Measurements from ENCODE around the gene HLA-DQA1. TPM values are rescaled to one million over a fixed set of nuclear protein-coding genes. Genes with fewer than 3 reads are reported as not detected.

The HLA-DQA1 gene
- total and polyA plus RNA-seq, 5 donors from 2014 or later = 4.2 to 86.7 (median 20.3) TPM

GRCh38 chr6:32610682-32611296, 26.4 kb upstream of the HLA-DQA1 start:
- H3K27ac ChIP-seq (ENCODE audit: insufficient read depth, low read length, poor library complexity, severe bottlenecking) = peak overlapping the region; percentile 93
- ATAC-seq (ENCODE audit: low read depth in 2 of 2) = no peak
- peak overlapping the region in 1 of 3 donors; percentile 17 for H3K27ac Mint-ChIP-seq
- H3K4me3 Mint-ChIP-seq = peak overlapping the region in 1 of 4 donors; percentile 5
- peak overlapping the region; percentile 77 for H3K4me3 ChIP-seq (ENCODE audit: low read depth, low read length)
- H3K9me3 Mint-ChIP-seq = peaks cover 0 to 3% (median 0%) of the 10 kb centered on the region in 7 donors
- H3K36me3 Mint-ChIP-seq = no peaks in the 10 kb centered on the region
- H3K36me3 ChIP-seq (ENCODE audit: control insufficient read depth, insufficient read depth, low read length) = no peaks in the 10 kb centered on the region
- DNase-seq = no peak
- H3K4me1 Mint-ChIP-seq = peaks cover 0 to 8% (median 6%) of the 10 kb centered on the region in 4 donors
- no peaks in the 10 kb centered on the region for H3K27me3 ChIP-seq (ENCODE audit: control insufficient read depth, insufficient read depth, low read length)
- H3K27me3 Mint-ChIP-seq = no peaks in the 10 kb centered on the region
- peaks cover 7% of the 10 kb centered on the region for H3K4me1 ChIP-seq (ENCODE audit: control insufficient read depth, insufficient read depth, low read length, poor library complexity, severe bottlenecking)
- H3K9me3 ChIP-seq (ENCODE audit: control insufficient read depth in 2 of 2, low read length in 2 of 2) = no peaks in the 10 kb centered on the region

- H3K4me1 Mint-ChIP-seq = peaks cover 0 to 11% (median 7%) of the 10 kb centered on the region in 4 donors
- no peaks in the 10 kb centered on the region for H3K36me3 Mint-ChIP-seq
- no peak for ATAC-seq (ENCODE audit: low read depth in 2 of 2)
- no peak overlapping the region for H3K4me3 ChIP-seq (ENCODE audit: low read depth, low read length)
- no peaks in the 10 kb centered on the region for H3K27me3 Mint-ChIP-seq
- peak overlapping the region in 1 of 3 donors; percentile 10 for H3K27ac Mint-ChIP-seq
- no peaks in the 10 kb centered on the region for H3K27me3 ChIP-seq (ENCODE audit: control insufficient read depth, insufficient read depth, low read length)
- H3K4me1 ChIP-seq (ENCODE audit: control insufficient read depth, insufficient read depth, low read length, poor library complexity, severe bottlenecking) = peaks cover 7% of the 10 kb centered on the region
- peaks cover 0 to 9% (median 2%) of the 10 kb centered on the region in 7 donors for H3K9me3 Mint-ChIP-seq
- DNase-seq = no peak
- H3K27ac ChIP-seq (ENCODE audit: insufficient read depth, low read length, poor library complexity, severe bottlenecking) = no peak overlapping the region
- H3K4me3 Mint-ChIP-seq = no peak overlapping the region
- no peaks in the 10 kb centered on the region for H3K9me3 ChIP-seq (ENCODE audit: control insufficient read depth in 2 of 2, low read length in 2 of 2)
- H3K36me3 ChIP-seq (ENCODE audit: control insufficient read depth, insufficient read depth, low read length) = no peaks in the 10 kb centered on the region
Measured at GRCh38 chr6:32613475-32613874, 23.7 kb upstream of the HLA-DQA1 start.

- H3K27me3 Mint-ChIP-seq = no peaks in the 10 kb centered on the region
- H3K4me3 ChIP-seq (ENCODE audit: low read depth, low read length) = no peak overlapping the region
- DNase-seq = no peak
- H3K36me3 Mint-ChIP-seq = no peaks in the 10 kb centered on the region
- H3K4me1 Mint-ChIP-seq = peaks cover 1 to 11% (median 7%) of the 10 kb centered on the region in 4 donors
- H3K4me1 ChIP-seq (ENCODE audit: control insufficient read depth, insufficient read depth, low read length, poor library complexity, severe bottlenecking) = peaks cover 7% of the 10 kb centered on the region
- no peak for ATAC-seq (ENCODE audit: low read depth in 2 of 2)
- no peaks in the 10 kb centered on the region for H3K9me3 ChIP-seq (ENCODE audit: control insufficient read depth in 2 of 2, low read length in 2 of 2)
- peaks cover 0 to 9% (median 2%) of the 10 kb centered on the region in 7 donors for H3K9me3 Mint-ChIP-seq
- H3K27me3 ChIP-seq (ENCODE audit: control insufficient read depth, insufficient read depth, low read length) = no peaks in the 10 kb centered on the region
- no peaks in the 10 kb centered on the region for H3K36me3 ChIP-seq (ENCODE audit: control insufficient read depth, insufficient read depth, low read length)
- H3K27ac ChIP-seq (ENCODE audit: insufficient read depth, low read length, poor library complexity, severe bottlenecking) = no peak overlapping the region
- H3K27ac Mint-ChIP-seq = no peak overlapping the region
- H3K4me3 Mint-ChIP-seq = no peak overlapping the region
Measured at GRCh38 chr6:32614366-32615081, 22.7 kb upstream of the HLA-DQA1 start.

GRCh38 chr6:32615885-32616532, 21.2 kb upstream of the HLA-DQA1 start:
- Histone ChIP-seq H3K9me3 (ENCODE audit: control insufficient read depth in 2 of 2, low read length in 2 of 2) (no peaks in the 10 kb centered on the region), H3K27ac (ENCODE audit: insufficient read depth, low read length, poor library complexity, severe bottlenecking) (no peak overlapping the region), H3K4me1 (ENCODE audit: control insufficient read depth, insufficient read depth, low read length, poor library complexity, severe bottlenecking) (peaks cover 1% of the 10 kb centered on the region), H3K4me3 (ENCODE audit: low read depth, low read length) (no peak overlapping the region), H3K27me3 (ENCODE audit: control insufficient read depth, insufficient read depth, low read length) (no peaks in the 10 kb centered on the region), H3K36me3 (ENCODE audit: control insufficient read depth, insufficient read depth, low read length) (no peaks in the 10 kb centered on the region)
- no peak for ATAC-seq (ENCODE audit: low read depth in 2 of 2)
- Mint-ChIP-seq H3K9me3 (peaks cover 0 to 9% (median 2%) of the 10 kb centered on the region in 7 donors), H3K4me1 (peaks cover 5 to 12% (median 8%) of the 10 kb centered on the region in 4 donors), H3K27me3 (no peaks in the 10 kb centered on the region), H3K4me3 (no peak overlapping the region), H3K27ac (peak overlapping the region in 2 of 3 donors; percentile 60 to 84), H3K36me3 (no peaks in the 10 kb centered on the region)
- no peak for DNase-seq

- no peak for ATAC-seq (ENCODE audit: low read depth in 2 of 2)
- H3K27ac ChIP-seq (ENCODE audit: insufficient read depth, low read length, poor library complexity, severe bottlenecking) = no peak overlapping the region
- H3K27ac Mint-ChIP-seq = no peak overlapping the region
Measured at GRCh38 chr6:32617751-32618150, 19.5 kb upstream of the HLA-DQA1 start.

GRCh38 chr6:32621372-32621771, 15.8 kb upstream of the HLA-DQA1 start:
- Histone ChIP-seq H3K27me3 (ENCODE audit: control insufficient read depth, insufficient read depth, low read length) (no peaks in the 10 kb centered on the region), H3K4me3 (ENCODE audit: low read depth, low read length) (no peak overlapping the region), H3K4me1 (ENCODE audit: control insufficient read depth, insufficient read depth, low read length, poor library complexity, severe bottlenecking) (peaks cover 31% of the 10 kb centered on the region), H3K9me3 (ENCODE audit: control insufficient read depth in 2 of 2, low read length in 2 of 2) (no peaks in the 10 kb centered on the region), H3K27ac (ENCODE audit: insufficient read depth, low read length, poor library complexity, severe bottlenecking) (peak overlapping the region; percentile 98), H3K36me3 (ENCODE audit: control insufficient read depth, insufficient read depth, low read length) (no peaks in the 10 kb centered on the region)
- H3K4me3 Mint-ChIP-seq = peak overlapping the region in 1 of 4 donors; percentile 51
- peaks cover 0 to 6% (median 0%) of the 10 kb centered on the region in 7 donors for H3K9me3 Mint-ChIP-seq
- ATAC-seq (ENCODE audit: low read depth in 2 of 2) (no peak), DNase-seq (no peak)
- no peaks in the 10 kb centered on the region for H3K36me3 Mint-ChIP-seq
- H3K4me1 Mint-ChIP-seq = peaks cover 14 to 50% (median 39%) of the 10 kb centered on the region in 4 donors
- peak overlapping the region in 1 of 3 donors; percentile 98 for H3K27ac Mint-ChIP-seq
- no peaks in the 10 kb centered on the region for H3K27me3 Mint-ChIP-seq

More at GRCh38 chr6:32617751-32618150, 19.5 kb upstream of the HLA-DQA1 start:
- Histone ChIP-seq H3K4me3 (ENCODE audit: low read depth, low read length) (no peak overlapping the region), H3K36me3 (ENCODE audit: control insufficient read depth, insufficient read depth, low read length) (no peaks in the 10 kb centered on the region), H3K27me3 (ENCODE audit: control insufficient read depth, insufficient read depth, low read length) (no peaks in the 10 kb centered on the region), H3K4me1 (ENCODE audit: control insufficient read depth, insufficient read depth, low read length, poor library complexity, severe bottlenecking) (peaks cover 18% of the 10 kb centered on the region), H3K9me3 (ENCODE audit: control insufficient read depth in 2 of 2, low read length in 2 of 2) (no peaks in the 10 kb centered on the region)
- no peak for DNase-seq
- Mint-ChIP-seq H3K27me3 (no peaks in the 10 kb centered on the region), H3K4me3 (no peak overlapping the region), H3K36me3 (no peaks in the 10 kb centered on the region), H3K9me3 (peaks cover 0 to 9% (median 2%) of the 10 kb centered on the region in 7 donors), H3K4me1 (peaks cover 7 to 27% (median 23%) of the 10 kb centered on the region in 4 donors)

- Mint-ChIP-seq H3K36me3 (no peaks in the 10 kb centered on the region), H3K27me3 (peaks cover 4% of the 10 kb centered on the region), H3K9me3 (peaks cover 0 to 5% (median 0%) of the 10 kb centered on the region in 7 donors), H3K4me3 (peak overlapping the region; percentile 51 to 77 (median 56)), H3K27ac (peak overlapping the region; percentile 95 to 99 (median 98)), H3K4me1 (peaks cover 10 to 60% (median 46%) of the 10 kb centered on the region in 4 donors)
- H3K27ac ChIP-seq (ENCODE audit: insufficient read depth, low read length, poor library complexity, severe bottlenecking) = peak overlapping the region; percentile 98
- peak overlapping the region; percentile 57 for H3K4me3 ChIP-seq (ENCODE audit: low read depth, low read length)
- no peaks in the 10 kb centered on the region for H3K27me3 ChIP-seq (ENCODE audit: control insufficient read depth, insufficient read depth, low read length)
- H3K4me1 ChIP-seq (ENCODE audit: control insufficient read depth, insufficient read depth, low read length, poor library complexity, severe bottlenecking) = peaks cover 35% of the 10 kb centered on the region
- ATAC-seq (ENCODE audit: low read depth in 2 of 2) = peak; percentile 88 to 91
- H3K9me3 ChIP-seq (ENCODE audit: control insufficient read depth in 2 of 2, low read length in 2 of 2) = no peaks in the 10 kb centered on the region
- DNase-seq = peak; percentile 50 to 95 (median 91)
- no peaks in the 10 kb centered on the region for H3K36me3 ChIP-seq (ENCODE audit: control insufficient read depth, insufficient read depth, low read length)
Measured at GRCh38 chr6:32622545-32623401, 14.4 kb upstream of the HLA-DQA1 start.
